ENCODE measurements around the gene ABL2. TPM values are rescaled to one million over a fixed set of nuclear protein-coding genes. Genes with fewer than 3 reads are reported as not detected.
A peak's percentile ranks its signal among the peaks of the same experiment; 100 is the strongest.

The ABL2 gene
- total and polyA plus RNA-seq, 9 of the 15 experiments (the other 6 are each of a cell fraction or from before 2014, with no cell fraction given): 1.4 to 15.0 (median 8.6) TPM

GRCh38 chr1:179129702-179130473, 99.6 kb downstream of the ABL2 start (continued):
- TF ChIP-seq CTCF (IDR thresholded peaks at IDR 0.05 in 2 of 3, conservative IDR thresholded peaks at IDR 0.05 in 1 of 3; ENCODE audit: insufficient read depth in 2 of 3, low read depth in 1 of 3, low read length in 3 of 3) (no peak), MNT (conservative IDR thresholded peaks at IDR 0.05) (0 out of 4 replicates have a peak, but pooled peaks have one; percentile 17 to 30), DDX20 (tag; IDR thresholded peaks at IDR 0.05; ENCODE audit: low read depth) (no peak), CREB3 (tag; conservative IDR thresholded peaks at IDR 0.05; ENCODE audit: low read depth) (peak; percentile 89; the same call in 1 of the 2 replicates), SMARCB1 (IDR thresholded peaks at IDR 0.05; ENCODE audit: insufficient read length, low read depth) (no peak), DNMT1 (IDR thresholded peaks at IDR 0.05) (no peak), TCF3 (CRISPR knock-in tag; IDR thresholded peaks at IDR 0.05) (0 out of 2 replicates have a peak, but pooled peaks have one; percentile 17), ZBTB8A (IDR thresholded peaks at IDR 0.05; ENCODE audit: partially characterized antibody) (no peak), BRCA1 (IDR thresholded peaks at IDR 0.05) (no peak), BRCA1 (CRISPR knock-in tag; IDR thresholded peaks at IDR 0.05) (no peak), MAFK (IDR thresholded peaks at IDR 0.05; ENCODE audit: low read length) (no peak), ZEB2 (IDR thresholded peaks at IDR 0.05) (no peak), FOXK2 (conservative IDR thresholded peaks at IDR 0.05 in 1 of 2, IDR thresholded peaks at IDR 0.05 in 1 of 2; ENCODE audit: low read depth in 2 of 2) (peak; percentile 72 to 76), RBM14 (IDR thresholded peaks at IDR 0.05; ENCODE audit: borderline replicate concordance, insufficient read depth, low read depth, low read length) (no peak), RAD21 (CRISPR knock-in tag; conservative IDR thresholded peaks at IDR 0.05 in 1 of 2, IDR thresholded peaks at IDR 0.05 in 1 of 2) (no peak), SP1 (CRISPR knock-in tag; IDR thresholded peaks at IDR 0.05) (no peak), SNIP1 (IDR thresholded peaks at IDR 0.05; ENCODE audit: low read depth) (no peak), GATAD2B (IDR thresholded peaks at IDR 0.05; ENCODE audit: borderline replicate concordance) (no peak)
- TF ChIP-seq, protein P1, sequence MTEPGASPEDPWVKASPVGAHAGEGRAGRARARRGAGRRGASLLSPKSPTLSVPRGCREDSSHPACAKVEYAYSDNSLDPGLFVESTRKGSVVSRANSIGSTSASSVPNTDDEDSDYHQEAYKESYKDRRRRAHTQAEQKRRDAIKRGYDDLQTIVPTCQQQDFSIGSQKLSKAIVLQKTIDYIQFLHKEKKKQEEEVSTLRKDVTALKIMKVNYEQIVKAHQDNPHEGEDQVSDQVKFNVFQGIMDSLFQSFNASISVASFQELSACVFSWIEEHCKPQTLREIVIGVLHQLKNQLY (CRISPR knock-in tag; conservative IDR thresholded peaks at IDR 0.05): no peak
- TF ChIP-seq, protein P2, sequence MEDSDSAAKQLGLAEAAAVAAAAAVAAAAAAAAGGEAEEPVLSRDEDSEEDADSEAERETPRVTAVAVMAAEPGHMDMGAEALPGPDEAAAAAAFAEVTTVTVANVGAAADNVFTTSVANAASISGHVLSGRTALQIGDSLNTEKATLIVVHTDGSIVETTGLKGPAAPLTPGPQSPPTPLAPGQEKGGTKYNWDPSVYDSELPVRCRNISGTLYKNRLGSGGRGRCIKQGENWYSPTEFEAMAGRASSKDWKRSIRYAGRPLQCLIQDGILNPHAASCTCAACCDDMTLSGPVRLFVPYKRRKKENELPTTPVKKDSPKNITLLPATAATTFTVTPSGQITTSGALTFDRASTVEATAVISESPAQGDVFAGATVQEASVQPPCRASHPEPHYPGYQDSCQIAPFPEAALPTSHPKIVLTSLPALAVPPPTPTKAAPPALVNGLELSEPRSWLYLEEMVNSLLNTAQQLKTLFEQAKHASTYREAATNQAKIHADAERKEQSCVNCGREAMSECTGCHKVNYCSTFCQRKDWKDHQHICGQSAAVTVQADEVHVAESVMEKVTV (CRISPR knock-in tag; IDR thresholded peaks at IDR 0.05): no peak
